ENCODE results near the gene JOSD2. TPM values are rescaled to one million over a fixed set of nuclear protein-coding genes. Genes with fewer than 3 reads are reported as not detected.

The JOSD2 gene
- total and polyA plus RNA-seq, 9 of the 15 experiments (the other 6 are each of a cell fraction or from before 2014, with no cell fraction given) = 0.06 to 14.4 (median 3.1) TPM

- no peak for TF ChIP-seq CHD4 (IDR thresholded peaks at IDR 0.05; ENCODE audit: insufficient read depth, insufficient replicate concordance, low read depth, low read length, poor library complexity, severe bottlenecking)
- TF ChIP-seq PHF8 (IDR thresholded peaks at IDR 0.05; ENCODE audit: borderline replicate concordance, low read length) = peak; percentile 43; the same call in 1 of the 2 replicates
- TF ChIP-seq TSC22D4 (tag; IDR thresholded peaks at IDR 0.05) = no peak
- no peak for TF ChIP-seq ZNF232 (CRISPR knock-in tag; IDR thresholded peaks at IDR 0.05)
- 0 out of 2 replicates have a peak, but pooled peaks have one; percentile 37 for TF ChIP-seq BRD4 (IDR thresholded peaks at IDR 0.05)
- TF ChIP-seq CEBPG (CRISPR knock-in tag; IDR thresholded peaks at IDR 0.05) = no peak
- TF ChIP-seq CEBPG (tag; conservative IDR thresholded peaks at IDR 0.05 in 1 of 2, IDR thresholded peaks at IDR 0.05 in 1 of 2) = no peak
- no peak for TF ChIP-seq CBFB (CRISPR knock-in tag; IDR thresholded peaks at IDR 0.05)
- TF ChIP-seq NCOA4 (IDR thresholded peaks at IDR 0.05; ENCODE audit: partially characterized antibody) = no peak
- no peak for TF ChIP-seq PKNOX1 (IDR thresholded peaks at IDR 0.05)
- no peak for TF ChIP-seq CREB5 (CRISPR knock-in tag; IDR thresholded peaks at IDR 0.05)
- peak in 2 of 3 experiments; percentile 41 to 47 for TF ChIP-seq YY1 (IDR thresholded peaks at IDR 0.05; ENCODE audit: borderline replicate concordance in 1 of 3, control insufficient read depth in 1 of 3, extremely low read depth in 1 of 3, insufficient read depth in 3 of 3, insufficient read length in 1 of 3, insufficient replicate concordance in 2 of 3, low read depth in 1 of 3, low read length in 2 of 3)
- TF ChIP-seq L3MBTL2 (IDR thresholded peaks at IDR 0.05) = peak; percentile 62; the same call in 1 of the 2 replicates
- no peak for TF ChIP-seq HIVEP1 (CRISPR knock-in tag; IDR thresholded peaks at IDR 0.05)
- no peak for TF ChIP-seq ZNF175 (CRISPR knock-in tag; IDR thresholded peaks at IDR 0.05; ENCODE audit: low read depth)
- no peak for TF ChIP-seq NR1H2 (CRISPR knock-in tag; IDR thresholded peaks at IDR 0.05)
- no peak for TF ChIP-seq ZNF609 (CRISPR knock-in tag; IDR thresholded peaks at IDR 0.05; ENCODE audit: borderline replicate concordance)
- TF ChIP-seq ZNF23 (CRISPR knock-in tag; IDR thresholded peaks at IDR 0.05) = no peak
- TF ChIP-seq GATAD2B (IDR thresholded peaks at IDR 0.05; ENCODE audit: borderline replicate concordance) = no peak
These were observed 45.5 kb upstream of the JOSD2 start (continued) for GRCh38 chr19:50556282-50557008.
